Measurements from ENCODE around the gene LAMA3. TPM values are rescaled to one million over a fixed set of nuclear protein-coding genes. Genes with fewer than 3 reads are reported as not detected.

LAMA3 gene
- polyA plus RNA-seq, 1 experiment = 0.32 TPM

DNA sequence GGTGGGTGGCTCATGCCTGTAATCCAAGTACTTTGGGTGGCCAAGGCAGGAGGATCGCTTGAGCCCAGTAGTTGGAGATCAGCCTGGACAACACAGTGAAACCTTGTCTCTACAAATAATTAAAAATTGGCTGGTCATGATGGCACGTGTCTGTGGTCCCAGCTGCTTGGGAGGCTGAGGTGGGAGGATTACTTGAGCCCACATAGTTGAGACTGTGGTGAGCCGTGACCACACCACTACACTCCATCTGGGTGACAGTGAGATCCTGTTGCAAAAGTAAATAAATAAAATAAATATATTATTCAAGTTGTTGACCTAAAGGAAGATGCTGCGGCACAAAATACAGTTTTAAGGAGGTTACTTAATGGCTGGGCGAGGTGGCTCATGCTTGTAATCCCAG is 72.7 kb downstream of the LAMA3 start:
- Histone ChIP-seq H3K9me3 (ENCODE audit: control insufficient read depth, insufficient read depth, low read length) (no peaks in the 10 kb centered on the region), H3K27me3 (ENCODE audit: control insufficient read depth, insufficient read depth, low read length) (peaks cover 7% of the 10 kb centered on the region), H3K27ac (ENCODE audit: low read depth, low read length) (no peak overlapping the region), H3K4me3 (ENCODE audit: low read depth, low read length) (no peak overlapping the region)
- ChIA-PET CTCF (interaction anchor here (0.6 kb wide), 1 partner anchor 738 kb away, joined by 5 read pairs; no protein-coding TSS in a partner anchor), POLR2A (no interaction called here)
- TF ChIP-seq, protein P1, sequence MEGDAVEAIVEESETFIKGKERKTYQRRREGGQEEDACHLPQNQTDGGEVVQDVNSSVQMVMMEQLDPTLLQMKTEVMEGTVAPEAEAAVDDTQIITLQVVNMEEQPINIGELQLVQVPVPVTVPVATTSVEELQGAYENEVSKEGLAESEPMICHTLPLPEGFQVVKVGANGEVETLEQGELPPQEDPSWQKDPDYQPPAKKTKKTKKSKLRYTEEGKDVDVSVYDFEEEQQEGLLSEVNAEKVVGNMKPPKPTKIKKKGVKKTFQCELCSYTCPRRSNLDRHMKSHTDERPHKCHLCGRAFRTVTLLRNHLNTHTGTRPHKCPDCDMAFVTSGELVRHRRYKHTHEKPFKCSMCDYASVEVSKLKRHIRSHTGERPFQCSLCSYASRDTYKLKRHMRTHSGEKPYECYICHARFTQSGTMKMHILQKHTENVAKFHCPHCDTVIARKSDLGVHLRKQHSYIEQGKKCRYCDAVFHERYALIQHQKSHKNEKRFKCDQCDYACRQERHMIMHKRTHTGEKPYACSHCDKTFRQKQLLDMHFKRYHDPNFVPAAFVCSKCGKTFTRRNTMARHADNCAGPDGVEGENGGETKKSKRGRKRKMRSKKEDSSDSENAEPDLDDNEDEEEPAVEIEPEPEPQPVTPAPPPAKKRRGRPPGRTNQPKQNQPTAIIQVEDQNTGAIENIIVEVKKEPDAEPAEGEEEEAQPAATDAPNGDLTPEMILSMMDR (IDR thresholded peaks at IDR 0.05; ENCODE audit: low read depth, low read length) = no peak
- DNase-seq (ENCODE audit: low read depth, low spot score) = no peak

DNA sequence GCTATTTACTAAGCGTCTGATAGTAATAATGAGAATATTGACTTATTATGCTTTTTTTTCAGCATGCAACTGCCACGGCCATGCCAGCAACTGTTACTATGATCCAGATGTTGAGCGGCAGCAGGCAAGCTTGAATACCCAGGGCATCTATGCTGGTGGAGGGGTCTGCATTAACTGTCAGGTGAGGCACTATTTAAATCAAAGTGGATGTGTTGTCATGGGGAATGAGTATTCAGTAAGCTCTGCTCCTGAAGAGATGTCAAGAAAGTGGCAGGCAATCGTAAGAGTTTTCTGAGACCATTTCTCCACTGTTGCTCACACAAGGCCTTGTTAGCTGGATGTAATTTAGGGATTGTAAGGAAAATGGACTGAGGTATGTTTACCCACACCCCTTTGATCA is 74.1 kb downstream of the LAMA3 start:
- no peak overlapping the region for H3K27ac ChIP-seq (ENCODE audit: low read depth, low read length)
- H3K9me3 ChIP-seq (ENCODE audit: control insufficient read depth, insufficient read depth, low read length) = no peaks in the 10 kb centered on the region
- H3K4me3 ChIP-seq (ENCODE audit: low read depth, low read length) = no peak overlapping the region
- POLR2A ChIA-PET = no interaction called here
- TF ChIP-seq, protein P1 (IDR thresholded peaks at IDR 0.05; ENCODE audit: low read depth, low read length) = no peak
- DNase-seq (ENCODE audit: low read depth, low spot score) = no peak
- CTCF ChIA-PET = no interaction called here
- H3K27me3 ChIP-seq (ENCODE audit: control insufficient read depth, insufficient read depth, low read length) = peaks cover 7% of the 10 kb centered on the region

DNA sequence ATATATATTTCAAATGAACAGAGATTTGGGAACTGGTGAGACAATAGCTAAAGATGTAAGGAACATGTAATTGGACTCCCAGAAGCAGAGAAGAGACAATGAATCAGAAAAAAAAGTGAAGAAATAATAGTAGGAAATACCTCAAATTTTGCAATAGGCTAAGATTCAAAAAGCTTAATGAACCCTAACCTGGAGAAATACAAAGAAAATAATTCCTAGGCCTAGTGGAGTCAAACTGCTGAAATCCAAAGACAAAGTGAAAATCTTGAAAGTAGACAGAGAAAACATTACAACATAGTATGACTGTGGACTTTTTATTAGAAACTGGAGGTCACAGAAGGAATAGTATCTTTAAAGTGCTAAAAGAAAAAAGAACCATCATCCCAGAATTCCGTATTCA is 76.7 kb downstream of the LAMA3 start:
- no peak overlapping the region for H3K27ac ChIP-seq (ENCODE audit: low read depth, low read length)
- H3K27me3 ChIP-seq (ENCODE audit: control insufficient read depth, insufficient read depth, low read length) = peaks cover 3% of the 10 kb centered on the region
- no peak for DNase-seq (ENCODE audit: low read depth, low spot score)
- CTCF ChIA-PET = no interaction called here
- POLR2A ChIA-PET = no interaction called here
- H3K4me3 ChIP-seq (ENCODE audit: low read depth, low read length) = no peak overlapping the region
- H3K9me3 ChIP-seq (ENCODE audit: control insufficient read depth, insufficient read depth, low read length) = no peaks in the 10 kb centered on the region
- TF ChIP-seq, protein P1 (IDR thresholded peaks at IDR 0.05; ENCODE audit: low read depth, low read length) = no peak

DNA sequence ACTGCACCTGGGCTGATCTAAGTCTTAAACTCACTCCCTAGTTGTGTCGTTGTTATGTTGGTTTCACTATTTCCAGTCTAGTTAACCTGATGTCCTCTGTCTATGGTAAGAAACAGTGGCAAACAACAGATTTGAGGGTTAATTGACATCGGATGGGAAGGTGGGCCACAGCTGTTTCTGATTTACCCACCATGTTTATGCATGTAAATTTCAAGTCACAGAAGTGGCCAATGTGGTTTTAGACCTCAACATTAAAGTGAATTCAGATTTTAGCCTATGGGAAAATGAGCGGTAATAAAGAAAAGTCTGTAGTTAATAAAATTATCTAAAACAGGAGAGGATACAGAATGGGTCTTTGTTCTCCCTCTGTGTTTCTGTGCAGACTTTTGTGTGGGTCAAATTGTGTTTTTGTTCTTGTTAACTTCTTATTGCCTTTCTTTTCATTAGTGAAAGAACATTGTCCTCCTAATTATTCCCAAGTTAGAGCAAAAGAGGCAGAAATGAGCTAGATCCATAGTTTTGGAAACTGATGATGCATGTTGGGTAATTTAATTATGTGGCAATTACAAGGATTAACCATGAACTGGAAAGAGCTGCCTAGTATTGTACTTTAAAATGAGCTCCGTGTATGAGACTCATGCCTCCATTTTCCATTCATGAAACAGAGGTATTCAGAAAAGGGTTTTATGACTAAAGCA is 83.2 kb downstream of the LAMA3 start:
- CTCF ChIA-PET = interaction anchor here (1.6 kb wide), 1 partner anchor 146 kb away, joined by 3 read pairs; no protein-coding TSS in a partner anchor
- Histone ChIP-seq H3K4me3 (ENCODE audit: low read depth, low read length) (no peak overlapping the region), H3K9me3 (ENCODE audit: control insufficient read depth, insufficient read depth, low read length) (no peaks in the 10 kb centered on the region), H3K27ac (ENCODE audit: low read depth, low read length) (no peak overlapping the region), H3K27me3 (ENCODE audit: control insufficient read depth, insufficient read depth, low read length) (peaks cover 14% of the 10 kb centered on the region)
- POLR2A ChIA-PET = interaction anchor here (0.7 kb wide), 1 partner anchor 494 kb away, joined by 3 read pairs; no protein-coding TSS in a partner anchor
- TF ChIP-seq, protein P1 (IDR thresholded peaks at IDR 0.05; ENCODE audit: low read depth, low read length) = no peak
- no peak for DNase-seq (ENCODE audit: low read depth, low spot score)

DNA sequence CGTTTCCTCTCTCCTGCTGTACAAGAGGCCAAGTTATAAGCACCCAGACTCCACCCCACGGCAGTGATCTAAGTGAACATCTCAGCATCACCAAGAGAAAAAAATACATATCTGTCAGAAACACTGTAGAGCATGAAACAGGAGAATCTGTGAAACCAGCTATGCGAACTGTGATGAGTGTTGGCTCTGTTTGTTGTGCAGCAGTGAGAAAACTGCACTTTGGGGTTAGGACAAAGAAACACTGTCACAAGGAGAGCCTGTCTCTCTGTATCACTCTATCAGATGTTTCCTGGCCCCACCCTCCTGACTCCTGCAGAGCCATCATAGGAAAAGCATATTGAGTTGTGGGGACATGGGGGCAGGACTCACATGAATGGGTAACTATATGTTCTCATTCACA is 87.1 kb downstream of the LAMA3 start:
- Histone ChIP-seq H3K27ac (ENCODE audit: low read depth, low read length) (no peak overlapping the region), H3K4me3 (ENCODE audit: low read depth, low read length) (no peak overlapping the region), H3K27me3 (ENCODE audit: control insufficient read depth, insufficient read depth, low read length) (peaks cover 19% of the 10 kb centered on the region), H3K9me3 (ENCODE audit: control insufficient read depth, insufficient read depth, low read length) (no peaks in the 10 kb centered on the region)
- ChIA-PET POLR2A (no interaction called here), CTCF (no interaction called here)
- DNase-seq (ENCODE audit: low read depth, low spot score) = no peak
- TF ChIP-seq, protein P1 (IDR thresholded peaks at IDR 0.05; ENCODE audit: low read depth, low read length) = no peak

All from AG04450 (cell line).